Measurements from ENCODE around the gene LGR5.
"Not testable (repeated sequence)": the region's sequence is repeated elsewhere in the genome, so short reads cannot be mapped to it uniquely, and the experiment has no call there.

LGR5 gene

DNA sequence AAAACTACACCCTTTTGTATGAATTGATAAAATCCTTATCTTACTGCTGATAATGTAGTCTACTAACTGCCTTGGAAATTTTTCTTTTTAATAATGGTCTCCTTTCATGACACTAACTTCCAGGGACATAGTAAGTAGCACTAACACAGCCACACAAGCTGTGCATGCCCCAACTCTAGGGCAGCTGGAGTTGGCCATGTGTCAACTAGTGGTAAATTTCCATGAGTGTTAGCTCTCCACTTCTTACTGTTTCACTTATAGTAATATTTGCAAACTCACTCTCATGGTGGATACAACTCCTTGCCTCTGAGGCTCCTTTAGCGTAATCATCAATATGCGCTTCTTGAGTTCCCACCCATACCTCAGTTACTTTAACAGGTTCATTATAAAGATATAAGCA, 38.0 kb downstream of the LGR5 start:
- no peak for DNase-seq

DNA sequence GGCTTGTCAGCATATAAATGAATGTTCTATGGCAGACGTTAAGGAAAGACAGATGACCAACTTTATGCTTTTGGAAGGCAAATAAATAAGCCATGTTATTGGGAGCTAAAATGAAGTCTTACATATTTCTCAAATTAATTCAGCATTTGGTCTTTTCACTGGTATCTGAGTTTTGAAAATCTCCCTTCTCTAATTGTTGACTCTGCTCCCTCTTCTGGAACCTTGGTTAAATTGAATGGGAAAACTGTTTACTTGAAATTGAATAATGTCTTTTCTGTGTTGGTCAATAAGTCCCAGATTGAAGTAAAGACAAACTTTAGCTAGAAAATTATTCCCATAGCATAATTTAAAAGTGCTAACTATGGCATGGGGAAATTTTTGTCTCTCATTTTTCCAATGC, 38.7 kb downstream of the LGR5 start:
- DNase-seq, result no peak

DNA sequence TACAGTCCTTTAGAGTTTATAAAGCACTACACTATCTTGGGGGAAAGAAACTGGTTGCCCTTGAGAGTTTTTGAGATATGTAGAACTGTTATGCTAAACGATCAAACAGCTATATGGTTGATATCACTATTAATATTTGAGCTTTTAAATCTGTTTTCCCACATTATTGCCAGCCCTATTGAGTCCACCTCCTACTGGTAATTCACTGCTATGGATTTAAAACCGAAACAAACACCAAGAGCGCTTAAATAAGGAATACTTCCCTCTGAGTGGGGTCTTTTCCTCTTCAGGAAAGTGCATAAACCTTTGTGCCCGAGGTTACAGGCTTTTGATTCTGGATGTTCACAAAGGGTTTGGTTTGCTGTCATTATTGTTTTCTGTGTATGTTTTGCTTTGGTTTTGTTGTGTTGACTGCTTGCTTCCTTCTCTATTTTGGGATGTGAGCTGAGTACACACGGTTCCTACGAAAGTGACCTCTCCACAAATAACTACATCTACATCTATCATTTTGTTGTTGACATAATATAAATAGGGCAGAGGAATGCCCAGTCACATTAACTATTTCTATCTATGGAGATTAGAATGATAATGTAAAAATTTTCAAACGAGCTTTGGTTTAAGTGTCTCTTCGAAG, 44.8 kb downstream of the LGR5 start:
- DNase-seq, result no peak

DNA sequence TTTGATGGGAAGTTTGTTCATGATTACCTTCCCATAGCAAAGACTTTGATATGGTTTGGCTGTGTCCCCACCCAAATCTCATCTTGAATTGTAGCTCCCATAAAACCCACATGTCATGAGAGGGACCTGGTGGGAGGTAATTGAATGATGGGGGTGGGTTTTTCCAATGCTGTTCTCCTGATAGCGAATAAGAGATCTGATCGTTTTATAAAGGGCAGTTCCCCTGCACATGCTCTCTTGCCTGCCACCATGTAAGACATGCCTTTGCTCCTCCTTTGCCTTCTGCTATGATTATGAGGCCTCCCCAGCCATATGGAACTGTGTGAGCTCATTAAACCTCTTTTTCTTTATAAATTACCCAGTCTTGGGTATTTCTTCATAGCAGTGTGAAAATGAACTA, 51.2 kb downstream of the LGR5 start:
- DNase-seq, result not testable (repeated sequence)

DNA sequence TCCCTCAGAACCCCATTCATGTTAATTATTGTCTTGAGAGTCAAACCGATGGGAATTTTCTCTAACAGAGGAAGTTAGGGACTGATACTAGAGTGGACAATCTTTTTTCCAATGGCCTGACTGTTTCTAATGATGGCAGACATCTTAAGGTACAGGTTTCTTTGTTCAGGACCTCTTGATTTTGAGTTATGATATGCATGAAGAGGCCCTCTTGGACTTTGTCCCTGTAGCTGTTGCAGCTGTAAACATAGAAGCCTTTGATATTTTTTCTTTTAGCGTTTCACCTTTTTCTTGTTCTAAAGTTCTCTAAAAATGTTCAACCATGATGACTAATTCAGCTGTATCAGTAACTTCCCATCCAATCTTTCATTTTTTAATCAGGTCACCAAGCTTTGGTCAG, 53.0 kb downstream of the LGR5 start:
- no peak for DNase-seq

DNA sequence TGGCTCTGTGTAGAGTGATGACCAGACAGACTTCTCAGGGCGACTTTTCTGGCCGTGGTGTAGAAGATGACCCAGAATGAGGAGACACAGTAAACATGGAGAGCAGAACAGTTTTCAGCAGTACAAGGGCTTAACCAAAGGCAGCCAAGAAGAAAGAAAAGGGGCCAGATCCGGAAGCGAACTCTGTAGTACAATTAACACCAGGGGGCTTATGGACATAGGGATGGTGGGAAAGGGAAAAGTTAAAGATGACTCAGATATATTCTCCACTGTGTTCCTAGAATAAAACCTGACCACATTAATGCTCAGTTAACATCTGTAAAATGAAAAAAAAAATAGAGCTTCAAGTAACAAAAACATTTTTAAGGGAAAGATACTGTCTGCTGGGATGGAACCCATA, 60.2 kb downstream of the LGR5 start:
- DNase-seq, result no peak

DNA sequence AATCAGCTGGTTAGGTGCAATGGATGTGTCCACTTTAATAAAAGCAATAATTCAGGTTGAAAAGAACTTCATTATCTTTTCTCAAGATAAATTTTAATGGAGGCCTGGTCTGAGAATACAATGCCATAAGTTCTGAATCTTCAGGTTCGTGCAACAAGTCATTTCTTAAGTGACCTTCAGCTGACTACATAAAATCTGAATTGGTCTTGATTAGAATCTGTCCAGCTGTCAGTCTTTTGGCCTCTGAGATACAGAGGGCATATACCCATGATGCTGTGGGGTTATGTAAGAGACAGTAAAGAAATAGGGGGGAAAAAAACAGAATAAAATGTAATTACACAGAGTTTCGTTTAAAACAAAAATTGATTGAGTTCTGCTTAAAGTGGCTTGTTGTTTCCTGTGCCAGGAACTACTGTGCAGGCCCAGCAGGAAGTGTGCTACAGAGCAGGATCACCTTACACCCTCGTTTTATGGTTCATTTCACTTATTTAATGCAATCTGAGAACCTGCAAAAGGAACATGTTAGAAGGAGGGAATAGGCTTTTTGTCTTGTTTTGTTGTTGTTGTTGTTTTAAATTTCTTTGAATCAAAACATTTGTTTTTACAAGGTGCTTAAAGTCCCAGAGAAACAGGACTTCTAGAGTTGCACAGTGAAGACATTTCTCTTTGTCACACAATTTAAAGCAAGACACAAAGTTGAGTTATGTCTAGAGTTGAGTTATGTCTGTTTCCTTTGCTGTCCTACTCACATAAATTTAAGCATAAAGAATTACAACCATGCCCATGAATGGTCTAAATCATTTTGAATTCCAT, 64.2 kb downstream of the LGR5 start:
- no peak for DNase-seq

DNA sequence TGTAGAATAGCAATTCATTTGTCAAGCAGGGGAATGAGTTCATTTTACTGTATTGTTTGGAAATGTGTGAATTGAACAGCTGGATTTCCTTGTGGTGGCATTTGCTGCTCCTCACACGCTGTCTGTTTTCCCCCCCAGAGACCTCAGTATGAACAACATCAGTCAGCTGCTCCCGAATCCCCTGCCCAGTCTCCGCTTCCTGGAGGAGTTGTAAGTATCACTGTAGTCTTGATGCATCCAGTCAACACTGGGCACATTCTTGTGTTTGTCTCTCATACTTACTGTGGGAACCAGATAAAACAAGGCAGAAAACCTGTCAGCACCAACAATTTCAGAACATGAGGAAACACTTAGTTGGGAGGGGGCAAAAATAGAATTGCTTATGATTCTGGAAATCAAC, 64.9 kb downstream of the LGR5 start:
- no peak for DNase-seq

DNA sequence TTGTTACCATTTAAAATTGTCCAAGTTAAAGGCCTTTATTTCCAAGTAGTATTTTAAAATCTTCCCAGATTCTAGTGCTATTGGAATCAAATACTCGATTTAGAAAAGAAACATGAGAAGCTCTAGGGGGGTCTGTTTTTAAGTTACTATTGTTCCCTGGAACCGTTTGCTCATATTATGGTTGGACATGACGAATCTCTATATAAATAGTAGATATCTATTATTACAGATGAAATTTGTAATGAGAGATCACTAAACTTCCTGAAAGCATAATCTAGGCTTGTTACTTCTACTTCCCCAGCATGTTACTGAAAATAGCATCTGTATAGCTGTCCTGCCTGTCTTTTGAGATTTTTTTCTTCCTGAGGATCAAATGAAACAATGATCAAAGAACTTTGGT, 70.1 kb downstream of the LGR5 start:
- DNase-seq, result no peak

DNA sequence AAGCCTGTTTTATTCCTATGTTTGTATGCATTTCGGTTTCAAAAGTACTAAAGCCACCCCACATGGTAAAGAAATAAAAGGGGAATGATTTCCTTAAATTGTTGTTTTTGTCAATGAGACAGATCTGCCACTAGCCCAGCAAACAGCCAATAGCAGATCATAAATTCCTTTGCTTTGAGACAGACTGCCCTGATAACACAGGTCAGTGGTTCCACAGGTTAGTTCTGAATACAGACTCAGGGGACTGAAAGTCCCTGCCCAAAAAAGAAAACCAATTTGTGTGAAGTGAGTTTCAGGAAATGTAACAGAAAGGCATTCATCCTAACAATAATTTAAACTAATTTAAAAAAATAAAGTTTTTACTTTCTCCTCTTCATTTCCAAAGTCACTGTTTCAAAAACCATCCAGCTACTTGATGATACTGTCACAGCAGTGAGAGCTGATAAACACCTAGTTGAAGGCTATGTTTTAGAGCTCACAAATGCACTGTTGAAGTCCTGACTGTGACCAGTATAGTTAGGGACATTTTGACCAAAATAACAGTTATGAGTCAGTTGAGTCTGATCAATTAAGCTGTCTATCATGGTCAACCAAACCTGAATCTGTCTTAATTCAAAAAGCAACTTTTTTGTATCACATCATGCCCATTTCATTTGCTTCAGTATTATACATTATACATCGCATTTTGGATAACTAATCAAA, 77.7 kb downstream of the LGR5 start:
- no peak for DNase-seq

DNA sequence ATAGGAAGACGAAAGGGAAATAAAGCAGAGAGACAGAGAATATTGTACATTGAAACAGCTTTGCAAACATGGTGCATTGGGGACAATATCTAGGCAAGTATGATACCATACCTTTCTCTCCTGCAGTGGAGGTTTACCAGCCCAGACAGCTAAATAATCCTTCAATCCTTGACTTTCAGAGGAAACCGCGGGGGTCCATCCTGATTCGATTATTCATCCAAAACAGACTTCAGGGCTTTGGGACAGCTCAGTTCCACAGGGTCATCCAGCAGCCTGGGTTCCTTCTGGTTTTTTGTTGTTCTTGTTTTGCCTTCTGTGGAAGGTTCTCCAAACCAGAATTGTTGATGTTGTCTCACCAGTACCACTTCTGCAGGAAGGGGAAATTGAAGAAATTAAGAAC, 81.5 kb downstream of the LGR5 start:
- DNase-seq, result no peak

DNA sequence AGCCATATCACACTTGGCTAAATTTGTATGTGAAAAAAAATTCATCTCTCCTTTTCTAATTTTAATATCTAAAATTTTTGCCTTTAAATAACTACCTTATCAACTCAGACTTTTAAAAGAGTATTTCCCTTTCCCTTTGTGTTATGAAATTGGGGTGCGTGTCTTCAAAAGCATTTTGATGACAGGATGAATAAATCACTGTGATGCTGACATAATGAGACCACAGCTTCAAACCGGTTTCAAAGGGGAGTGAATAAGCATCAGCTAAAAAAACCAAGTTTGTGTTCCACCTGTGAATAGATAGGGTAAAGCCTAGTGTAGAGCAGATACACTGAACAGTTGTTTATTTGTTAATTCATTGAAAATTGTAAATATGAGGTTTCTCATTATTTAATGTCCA, 85.0 kb downstream of the LGR5 start:
- DNase-seq, result no peak

DNA sequence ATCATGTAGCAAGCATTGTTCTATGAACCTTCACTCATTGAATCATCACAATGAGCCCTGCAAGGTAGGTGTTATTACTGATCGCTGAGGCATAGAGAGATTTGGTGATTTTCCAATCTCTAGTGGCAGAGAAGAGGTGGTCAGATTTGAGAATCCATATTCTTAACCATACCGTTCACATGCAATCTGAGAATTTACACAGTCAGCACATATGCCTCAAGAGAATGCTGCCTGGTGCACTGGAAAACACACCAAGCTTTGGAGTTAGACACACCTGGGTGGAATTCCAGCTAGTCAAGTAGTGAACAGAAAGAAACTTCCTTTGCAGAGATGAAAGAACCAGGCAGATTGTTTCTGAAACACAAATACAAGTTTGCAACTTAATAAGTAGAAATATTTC, 94.1 kb downstream of the LGR5 start:
- no peak for DNase-seq

DNA sequence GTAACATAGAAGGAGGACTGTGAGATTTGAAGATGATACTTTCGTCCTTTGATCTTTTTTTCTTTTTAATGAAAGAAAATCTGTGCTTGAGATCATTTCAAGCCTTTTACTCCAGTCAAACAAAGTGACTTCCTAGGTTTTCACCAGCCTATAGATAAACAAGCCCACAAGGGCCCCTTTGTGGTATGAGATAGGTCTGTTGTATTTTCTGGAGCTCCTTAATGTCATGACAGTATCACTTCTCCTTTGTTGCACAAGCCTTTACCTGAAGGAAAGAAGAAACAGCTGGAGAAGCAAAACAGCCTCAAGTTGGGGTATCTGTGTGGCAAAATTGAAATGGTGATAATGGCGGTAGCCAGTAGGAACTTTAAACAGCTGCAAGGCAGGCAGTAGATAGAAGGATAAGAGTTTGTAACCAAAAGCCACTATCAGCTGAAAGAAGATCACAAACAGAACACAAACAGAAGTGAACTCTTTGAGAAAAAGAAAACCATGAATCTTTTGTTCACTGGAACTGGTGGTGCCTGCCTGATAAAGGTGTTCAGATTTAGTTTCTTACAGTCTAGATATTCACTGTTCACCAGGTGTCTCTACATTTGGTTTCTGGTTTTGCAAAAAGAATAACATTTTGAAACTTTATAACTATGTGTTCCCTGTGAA, 96.8 kb downstream of the LGR5 start:
- no peak for DNase-seq

DNA sequence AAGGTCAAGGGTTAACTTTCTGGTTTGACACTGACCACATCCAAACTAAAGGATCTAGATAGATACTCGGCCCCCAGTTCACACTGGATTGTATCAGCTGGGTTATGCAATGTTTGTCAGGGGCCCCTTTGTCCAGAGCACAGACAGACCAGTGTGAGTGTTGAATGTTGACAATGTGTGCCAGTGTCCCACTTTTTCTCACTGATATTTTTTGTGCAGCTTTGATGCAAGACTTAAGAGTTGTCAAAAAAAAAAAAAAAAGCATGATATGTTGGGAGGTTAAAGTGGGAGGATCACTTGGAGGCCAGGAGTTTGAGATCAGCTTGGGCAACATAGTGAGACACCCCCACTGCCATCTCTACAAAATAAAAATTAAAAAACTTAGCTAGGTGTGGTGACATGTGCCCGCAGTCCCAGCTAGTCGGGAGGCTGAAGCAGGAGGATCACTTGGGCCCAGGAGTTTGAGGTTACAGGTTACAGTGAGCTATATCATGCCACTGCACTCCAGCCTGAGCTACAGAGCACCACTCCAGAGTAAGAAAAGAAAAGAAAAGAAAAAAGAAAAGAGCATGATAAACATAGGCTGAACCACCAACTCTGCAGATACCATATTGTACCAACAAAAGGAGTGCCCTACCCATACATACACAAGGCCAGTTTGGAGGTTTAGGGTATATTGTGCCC, 97.5 kb downstream of the LGR5 start:
- DNase-seq, result no peak

DNA sequence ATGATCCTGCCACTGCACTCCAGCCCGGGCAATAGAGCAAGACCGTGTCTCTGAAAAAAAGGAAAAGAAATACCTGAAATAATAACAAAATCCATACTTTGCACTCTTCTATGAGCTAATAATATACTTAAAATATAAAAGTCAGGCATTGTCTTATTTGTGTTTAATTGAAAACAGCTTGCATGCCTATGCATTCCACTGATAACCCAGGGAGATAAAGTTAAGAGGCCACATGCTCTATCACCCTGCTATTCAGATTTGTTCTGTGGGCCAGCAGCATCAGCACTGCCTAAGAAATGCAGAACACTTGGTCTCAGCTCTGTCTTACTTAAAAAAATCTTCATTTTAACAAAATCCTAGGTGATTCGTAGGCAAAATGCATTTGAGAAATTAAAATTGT, 99.2 kb downstream of the LGR5 start:
- no peak for DNase-seq

DNA sequence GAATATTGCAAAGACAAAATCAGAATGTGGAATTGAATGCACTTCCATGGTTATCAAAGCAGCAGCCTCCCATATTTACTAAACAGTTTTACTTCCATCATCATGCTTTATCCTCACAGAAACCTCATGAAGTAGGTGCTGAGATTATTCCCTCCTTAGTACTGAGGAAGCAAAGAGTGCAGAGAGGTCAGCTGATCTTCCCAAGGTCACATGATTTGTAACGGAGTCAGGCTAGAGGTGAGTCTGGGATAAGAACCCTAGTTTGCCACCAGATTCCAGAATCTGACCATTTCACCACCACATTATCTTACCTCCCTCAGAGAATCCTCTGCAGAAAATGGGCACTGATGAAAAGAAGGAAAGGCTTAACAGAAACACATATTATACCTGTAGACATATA, 102.0 kb downstream of the LGR5 start:
- no peak for DNase-seq

DNA sequence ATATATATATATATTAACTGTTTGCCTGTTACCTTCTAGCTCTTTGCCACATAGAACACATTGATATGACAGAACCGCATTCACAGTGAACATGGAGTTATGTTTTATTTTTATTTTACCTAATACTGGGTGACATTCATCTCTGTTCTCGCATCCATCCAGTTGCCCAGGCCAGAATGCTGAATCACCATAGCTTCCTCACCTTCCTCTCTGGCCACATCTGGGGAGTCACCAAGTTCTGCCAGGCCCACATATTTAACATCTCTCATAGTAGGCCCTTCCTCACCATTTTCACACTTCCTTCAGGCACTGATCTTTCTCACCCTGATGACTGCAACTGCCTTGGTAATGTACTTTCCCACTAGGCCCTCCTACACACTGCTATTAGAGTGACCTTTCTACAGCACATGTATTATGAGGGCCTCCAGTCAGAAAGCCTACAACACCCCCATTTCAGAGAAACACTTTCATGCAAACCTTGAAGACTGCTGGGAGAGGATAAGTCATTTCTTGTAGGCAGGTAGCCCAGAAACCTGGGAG, 106.8 kb downstream of the LGR5 start:
- DNase-seq, result no peak

DNA sequence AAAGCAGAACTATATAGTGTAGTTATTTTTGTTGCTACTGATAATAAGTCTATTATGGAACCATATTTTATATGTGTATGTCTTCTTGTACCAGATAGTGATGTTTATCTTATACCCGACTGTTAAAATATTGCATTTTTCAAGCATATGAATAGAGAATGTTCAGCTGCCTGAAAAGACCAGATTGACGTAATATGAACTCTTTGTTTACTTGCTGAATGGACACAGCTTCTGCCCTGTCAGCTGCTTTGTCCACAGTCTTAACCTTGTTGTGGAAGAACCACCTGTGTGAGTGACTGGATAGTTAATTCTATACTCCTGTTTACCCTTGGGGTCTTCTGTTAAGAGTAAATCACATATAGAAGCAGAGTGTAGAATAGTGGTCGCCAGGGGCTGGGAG, 109.3 kb downstream of the LGR5 start:
- no peak for DNase-seq

DNA sequence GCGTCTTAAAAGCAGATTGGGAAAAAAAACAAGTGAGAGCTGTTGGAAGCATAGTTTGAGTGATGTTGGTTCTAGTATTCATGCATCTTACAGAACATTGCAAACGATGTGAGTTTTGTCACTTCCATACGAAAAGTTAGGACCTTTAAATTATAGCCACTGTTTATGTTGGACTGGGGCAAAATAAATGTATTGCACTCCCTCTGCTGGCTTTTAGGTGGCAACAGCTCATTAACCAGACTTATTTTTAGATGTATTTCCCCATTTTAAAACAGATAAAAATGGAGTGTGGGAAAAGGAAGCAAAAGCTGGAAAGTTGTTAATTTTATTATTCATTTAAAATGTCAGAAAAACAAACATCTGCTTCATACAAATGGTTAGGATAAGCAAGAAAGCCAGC, 111.9 kb downstream of the LGR5 start:
- no peak for DNase-seq

DNA sequence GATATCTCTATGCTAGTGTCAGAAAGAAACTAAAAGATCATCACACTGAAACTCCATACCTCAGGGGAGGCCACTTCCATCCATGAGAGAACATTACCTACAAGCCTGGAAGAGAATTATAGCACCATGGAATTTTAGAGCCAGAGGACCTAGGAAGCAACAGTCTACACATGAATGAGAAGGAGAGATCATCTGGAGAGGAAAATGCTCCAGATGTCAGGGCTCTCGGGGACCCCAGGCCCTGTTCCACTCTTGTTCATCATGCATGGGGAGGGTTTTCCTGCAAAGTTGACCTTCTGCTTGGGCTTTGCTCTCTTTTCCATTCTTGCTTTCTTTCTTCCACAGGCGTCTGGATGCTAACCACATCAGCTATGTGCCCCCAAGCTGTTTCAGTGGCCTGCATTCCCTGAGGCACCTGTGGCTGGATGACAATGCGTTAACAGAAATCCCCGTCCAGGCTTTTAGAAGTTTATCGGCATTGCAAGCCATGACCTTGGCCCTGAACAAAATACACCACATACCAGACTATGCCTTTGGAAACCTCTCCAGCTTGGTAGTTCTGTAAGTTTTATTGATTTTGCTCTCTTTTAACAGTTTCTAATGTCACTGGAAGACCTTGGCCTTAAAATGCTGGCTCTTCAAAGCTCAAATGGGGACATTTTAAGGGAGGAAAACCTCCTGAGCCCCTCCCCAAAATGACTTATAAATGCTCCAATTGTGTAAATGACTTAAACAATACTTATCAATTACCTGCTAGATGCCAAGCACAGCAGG, 113.3 kb downstream of the LGR5 start:
- no peak for DNase-seq

DNA sequence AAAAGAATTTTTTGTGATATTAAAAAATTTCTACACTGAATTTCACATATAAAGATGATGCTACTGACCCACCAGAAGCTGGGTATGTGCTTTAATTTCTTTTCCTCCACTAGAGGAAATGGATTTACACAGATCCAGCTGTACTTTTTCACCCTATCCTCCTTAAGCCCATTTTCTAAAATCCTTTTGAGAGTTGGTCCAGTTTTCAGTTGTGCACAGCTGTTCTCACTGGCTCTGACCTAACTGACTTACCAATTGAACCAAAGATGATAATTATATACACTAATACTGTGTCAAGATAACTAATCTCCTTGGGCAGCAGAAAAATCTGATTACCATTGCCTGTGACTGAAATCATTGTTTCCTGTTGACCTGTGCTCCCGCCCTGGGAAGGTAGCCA, 115.6 kb downstream of the LGR5 start:
- no peak for DNase-seq

Measured in NCI-H1694 (cell line).